OCI-LY7 (cell line): ENCODE results near the gene ZDHHC9. TPM values are rescaled to one million over a fixed set of nuclear protein-coding genes. Genes with fewer than 3 reads are reported as not detected.

ENCODE experiments used
- BruUV-seq: library from RNA; stranded (reverse); fragments of 400-500 nt; replicated peaks from 2 replicates; lab custom pipeline; 2021; lab: Mats Ljungman, UMichigan
- CTCF ChIA-PET: fragments of 300-600 bp; sonication (Branson Sonifier 250); formaldehyde crosslinking; loops from one replicate; lab custom pipeline; 2022; ENCODE audit warnings: antibody characterized with exemption; ENCODE audit not compliant: unreplicated experiment; lab: Charles Lee
- POLR2A ChIA-PET: fragments of 300-600 bp; sonication (Branson Sonifier 250); formaldehyde crosslinking; loops from one replicate; lab custom pipeline; 2022; ENCODE audit warnings: antibody characterized with exemption; lab: Charles Lee
- DNase-seq: peaks from one replicate; pipeline ENCODE4 v3.0.0-alpha.2; 2015; ENCODE audit warnings: low spot score
- H2AFZ ChIP-seq: fragments of 200-600 bp; sonication (generic), shearing (Covaris generic); 2 replicates; pipeline ENCODE4 v1.6.1; 2014; ENCODE audit warnings: mild to moderate bottlenecking, antibody characterized with exemption, low read length, moderate library complexity
- H3K27ac ChIP-seq: fragments of 200-600 bp; sonication (generic); 2 replicates; pipeline ENCODE4 v1.5.1; 2014; ENCODE audit warnings: mixed run types, low read depth, mild to moderate bottlenecking, moderate library complexity, low read length, inconsistent platforms; ENCODE audit not compliant: poor library complexity, severe bottlenecking
- H3K36me3 ChIP-seq: fragments of 200-600 bp; sonication (generic); 2 replicates; pipeline ENCODE4 v1.6.1; 2014; ENCODE audit warnings: mild to moderate bottlenecking, antibody characterized with exemption, low read length, moderate library complexity, mixed read lengths; ENCODE audit not compliant: insufficient read depth
- H3K4me1 ChIP-seq: fragments of 200-600 bp; sonication (generic); 2 replicates; pipeline ENCODE4 v1.5.1; 2014; ENCODE audit warnings: mild to moderate bottlenecking, low read length; ENCODE audit not compliant: insufficient read depth, poor library complexity, severe bottlenecking
- H3K4me2 ChIP-seq: fragments of 200-600 bp; sonication (generic); 2 replicates; pipeline ENCODE4 v1.6.1; 2014; ENCODE audit warnings: mild to moderate bottlenecking, low read length
- H3K4me3 ChIP-seq: fragments of 200-600 bp; sonication (generic); 2 replicates; pipeline ENCODE4 v1.5.1; 2014; ENCODE audit warnings: mild to moderate bottlenecking, low read depth, low read length; ENCODE audit not compliant: poor library complexity, severe bottlenecking
- H3K79me2 ChIP-seq: fragments of 200-600 bp; sonication (generic); 2 replicates; pipeline ENCODE4 v1.6.1; 2016; ENCODE audit warnings: low read depth, mild to moderate bottlenecking, low read length, moderate library complexity, mixed read lengths; ENCODE audit not compliant: insufficient read depth
- H3K9me2 ChIP-seq: fragments of 200-600 bp; sonication (generic); 2 replicates; pipeline ENCODE4 v1.6.1; 2016; ENCODE audit warnings: mild to moderate bottlenecking, low read length, mixed read lengths; ENCODE audit not compliant: insufficient read depth
- H3K9me3 ChIP-seq: fragments of 200-600 bp; sonication (generic); 2 replicates; pipeline ENCODE4 v1.6.1; 2014; ENCODE audit warnings: mild to moderate bottlenecking, mixed run types, low read length, mixed read lengths
- H4K20me1 ChIP-seq: fragments of 200-600 bp; sonication (generic); 2 replicates; pipeline ENCODE4 v1.6.1; 2014; ENCODE audit warnings: mild to moderate bottlenecking, antibody characterized with exemption, low read length, moderate library complexity, mixed read lengths; ENCODE audit not compliant: insufficient read depth
- EZH2phosphoT487 ChIP-seq: fragments of 200-600 bp; sonication (generic); IDR thresholded peaks from 2 replicates; pipeline ENCODE4 v1.6.1; 2018; ENCODE audit warnings: low read depth, borderline replicate concordance, mild to moderate bottlenecking, mixed run types, antibody characterized with exemption, low read length, moderate library complexity, mixed read lengths
- intact Hi-C: fragments of 100-400 bp; cut with micrococcal nuclease; formaldehyde crosslinking; loops from one replicate; pipeline ENCODE4 v1.10.0; 2022; ENCODE audit not compliant: unreplicated experiment
- small RNA-seq: library from RNA; depleted of rRNA; stranded (forward); fragments of <200 nt; gene quantifications from one replicate; pipeline ENCODE3, GENCODE V24; 2014
- total RNA-seq, 2 experiments: library from RNA; depleted of rRNA in 1 of 2; stranded (reverse); fragments of >200 nt in 1 of 2; shearing (Covaris generic) in 1 of 2; gene quantifications; 2 replicates each; pipeline ENCODE4 v1.2.3, GENCODE V29; 2014 to 2022
- TF ChIP-seq, protein P1 (sequence below): fragments of 200-600 bp; sonication (generic); conservative IDR thresholded peaks from 2 replicates; pipeline ENCODE4 v1.5.1; 2014; ENCODE audit warnings: mild to moderate bottlenecking, antibody characterized with exemption, low read length, moderate library complexity, mixed read lengths

Gene ZDHHC9
- total RNA-seq, 2 experiments from 2014 or later = 8.2 to 11.3 TPM

DNA sequence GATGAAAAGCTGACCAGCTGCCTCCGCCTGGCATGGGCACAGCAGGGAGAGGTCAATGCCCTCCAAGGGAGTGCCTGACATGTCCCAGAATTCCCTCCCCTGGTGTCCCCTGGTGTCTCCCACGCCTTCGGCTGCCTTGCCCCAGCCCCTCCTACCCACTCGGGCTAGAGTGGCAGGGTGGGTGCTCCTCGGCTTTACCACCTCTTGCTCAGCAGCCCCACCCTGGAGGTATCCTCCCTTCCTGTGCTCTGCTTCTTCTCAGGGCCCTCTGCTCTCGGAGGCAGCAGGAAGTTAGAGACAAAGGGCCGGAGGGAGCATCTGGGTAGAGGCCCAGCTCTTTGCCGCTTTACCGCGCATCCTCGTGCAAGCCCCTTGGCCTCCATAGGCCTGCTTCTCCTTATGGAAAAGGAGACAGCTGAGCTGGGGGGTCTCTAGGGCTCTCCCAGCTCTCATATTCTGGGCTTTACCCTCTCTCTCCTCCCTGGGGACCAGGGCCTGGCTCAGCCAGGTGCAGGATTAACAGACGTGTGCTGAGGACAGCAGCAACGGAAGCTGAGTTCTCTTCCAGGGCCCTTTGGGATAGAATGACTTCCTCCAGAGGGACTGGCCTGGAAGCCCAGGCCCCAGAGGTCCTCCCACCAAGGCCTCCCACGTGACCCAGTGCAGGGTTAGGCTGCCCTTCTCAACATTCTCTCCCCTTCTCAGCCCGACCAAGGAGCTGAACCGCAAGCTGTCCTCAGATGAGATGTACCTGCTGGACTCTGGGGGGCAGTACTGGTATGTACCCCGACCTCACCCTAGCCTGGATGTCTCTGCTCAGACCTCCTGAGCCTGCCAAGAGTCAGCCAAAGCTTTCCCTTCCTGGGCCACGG, 87.7 kb downstream of the ZDHHC9 start:
- Histone ChIP-seq H3K9me2 (no peaks in the 10 kb centered on the region), H3K9me3 (no peaks in the 10 kb centered on the region), H3K27ac (no peak overlapping the region), H3K4me2 (peak overlapping the region; percentile 36; the same call in 1 of the 2 replicates), H3K4me3 (no peak overlapping the region), H3K79me2 (no peaks in the 10 kb centered on the region), H3K4me1 (peaks cover 50% of the 10 kb centered on the region), H2AFZ (0 out of 2 replicates have a peak overlapping the region, but pooled peaks have one; percentile 42), H3K36me3 (no peaks in the 10 kb centered on the region), H4K20me1 (no peaks in the 10 kb centered on the region)
- TF ChIP-seq, protein P1, sequence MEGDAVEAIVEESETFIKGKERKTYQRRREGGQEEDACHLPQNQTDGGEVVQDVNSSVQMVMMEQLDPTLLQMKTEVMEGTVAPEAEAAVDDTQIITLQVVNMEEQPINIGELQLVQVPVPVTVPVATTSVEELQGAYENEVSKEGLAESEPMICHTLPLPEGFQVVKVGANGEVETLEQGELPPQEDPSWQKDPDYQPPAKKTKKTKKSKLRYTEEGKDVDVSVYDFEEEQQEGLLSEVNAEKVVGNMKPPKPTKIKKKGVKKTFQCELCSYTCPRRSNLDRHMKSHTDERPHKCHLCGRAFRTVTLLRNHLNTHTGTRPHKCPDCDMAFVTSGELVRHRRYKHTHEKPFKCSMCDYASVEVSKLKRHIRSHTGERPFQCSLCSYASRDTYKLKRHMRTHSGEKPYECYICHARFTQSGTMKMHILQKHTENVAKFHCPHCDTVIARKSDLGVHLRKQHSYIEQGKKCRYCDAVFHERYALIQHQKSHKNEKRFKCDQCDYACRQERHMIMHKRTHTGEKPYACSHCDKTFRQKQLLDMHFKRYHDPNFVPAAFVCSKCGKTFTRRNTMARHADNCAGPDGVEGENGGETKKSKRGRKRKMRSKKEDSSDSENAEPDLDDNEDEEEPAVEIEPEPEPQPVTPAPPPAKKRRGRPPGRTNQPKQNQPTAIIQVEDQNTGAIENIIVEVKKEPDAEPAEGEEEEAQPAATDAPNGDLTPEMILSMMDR = peak; percentile 58
- no peak for TF ChIP-seq EZH2phosphoT487
- intact Hi-C loops = loop anchor here (1.0 kb wide), 1 partner anchor 67 kb away; no protein-coding TSS in a partner anchor
- BruUV-seq = no TSS peak
- CTCF ChIA-PET = interaction anchor here (0.7 kb wide), 1 partner anchor 16 kb away, joined by 3 read pairs; no protein-coding TSS in a partner anchor
- POLR2A ChIA-PET = interaction anchor here (0.9 kb wide), 1 partner anchor 25 kb away, joined by 4 read pairs; no protein-coding TSS in a partner anchor
- peak; percentile 66 for DNase-seq

DNA sequence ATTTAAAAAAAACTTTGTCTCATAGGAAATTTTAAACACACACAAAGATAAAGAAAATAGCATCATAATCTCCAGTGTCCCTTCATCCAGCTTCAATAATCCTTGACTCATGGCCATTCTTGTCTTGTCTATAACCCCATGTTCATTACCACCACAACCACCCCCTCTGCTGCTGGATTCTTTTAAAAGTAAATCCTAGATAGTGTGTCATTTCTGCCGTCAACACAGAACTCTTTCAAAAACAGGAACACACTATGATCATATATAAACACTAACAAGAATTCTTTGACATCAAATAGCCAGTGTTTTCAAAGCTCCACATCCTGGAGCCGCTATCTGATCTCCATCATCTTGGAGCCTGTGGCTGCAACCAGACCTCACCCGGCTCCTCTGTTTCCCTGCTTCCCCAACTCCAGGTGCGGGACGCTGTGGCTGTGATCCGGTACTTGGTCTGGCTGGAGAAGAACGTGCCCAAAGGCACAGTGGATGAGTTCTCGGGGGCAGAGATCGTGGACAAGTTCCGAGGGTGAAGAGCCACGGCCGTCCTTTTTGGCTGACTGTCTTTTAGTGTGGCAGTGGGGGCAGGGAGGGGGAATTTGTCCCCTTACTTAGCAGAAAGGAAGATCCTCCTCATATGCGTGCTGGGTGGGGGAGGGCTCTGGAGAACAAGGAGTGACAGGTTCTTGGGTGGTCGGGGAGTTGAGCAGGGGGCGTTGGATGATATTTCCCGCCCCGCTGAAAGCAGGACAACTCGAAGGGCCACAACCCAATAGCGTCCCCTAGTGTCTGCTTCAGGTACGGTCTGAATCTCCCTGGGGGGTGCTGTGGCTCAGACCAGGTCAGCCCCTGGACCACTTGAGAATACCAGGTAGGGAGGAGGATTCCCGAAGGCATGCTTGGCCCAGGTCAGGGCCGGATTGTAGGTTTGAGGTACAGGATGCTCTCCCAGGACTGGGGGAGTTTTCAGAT, 89.3 kb downstream of the ZDHHC9 start:
- Histone ChIP-seq H4K20me1 (no peaks in the 10 kb centered on the region), H3K9me3 (no peaks in the 10 kb centered on the region), H3K36me3 (no peaks in the 10 kb centered on the region), H3K4me2 (no peak overlapping the region), H3K4me1 (peaks cover 36% of the 10 kb centered on the region), H3K27ac (no peak overlapping the region), H3K79me2 (no peaks in the 10 kb centered on the region), H3K4me3 (no peak overlapping the region), H2AFZ (no peak overlapping the region), H3K9me2 (no peaks in the 10 kb centered on the region)
- POLR2A ChIA-PET = no interaction called here
- no peak for DNase-seq
- CTCF ChIA-PET = interaction anchor here (0.7 kb wide), 1 partner anchor 45 kb away, joined by 3 read pairs; no protein-coding TSS in a partner anchor
- intact Hi-C loops = no loop called here
- no TSS peak for BruUV-seq
- TF ChIP-seq, protein P1 = peak; percentile 66
- TF ChIP-seq EZH2phosphoT487 = no peak

Small RNAs within 50 kb of the gene (small RNA-seq; reads per million reads assigned to genes)
- gene RF00017 = not detected

Other genes starting within 250 kb of the ZDHHC9 start
- not detected in 2 replicates for gene APLN, start 188.9 kb downstream of the ZDHHC9 start, total RNA-seq (2014; rRNA removed; shearing (Covaris generic))
- gene APLN, start 188.9 kb downstream of the ZDHHC9 start, total RNA-seq (2022) = 0.13 TPM in 1 of 2 replicates, not detected in the other
- gene XPNPEP2, start 104.9 kb downstream of the ZDHHC9 start, total RNA-seq (2014; rRNA removed; shearing (Covaris generic)) = not detected in 2 replicates
- gene XPNPEP2, start 104.9 kb downstream of the ZDHHC9 start, total RNA-seq (2022) = not detected in 2 replicates
- gene SASH3, start 63.9 kb downstream of the ZDHHC9 start, total RNA-seq (2014; rRNA removed; shearing (Covaris generic)) = 163 and 194 TPM in 2 replicates
- 150 and 157 TPM in 2 replicates for gene SASH3, start 63.9 kb downstream of the ZDHHC9 start, total RNA-seq (2022)
- gene UTP14A, start 62.3 kb upstream of the ZDHHC9 start, total RNA-seq (2014; rRNA removed; shearing (Covaris generic)) = 21.9 and 33.8 TPM in 2 replicates
- 22.3 and 29.5 TPM in 2 replicates for gene UTP14A, start 62.3 kb upstream of the ZDHHC9 start, total RNA-seq (2022)
- 1.6 and 1.7 TPM in 2 replicates for gene BCORL1, start 138.7 kb upstream of the ZDHHC9 start, total RNA-seq (2014; rRNA removed; shearing (Covaris generic))
- gene BCORL1, start 138.7 kb upstream of the ZDHHC9 start, total RNA-seq (2022) = 4.9 and 5.4 TPM in 2 replicates